Liver (tissue), 9 donors: ENCODE data around the gene NEK10. TPM values are rescaled to one million over a fixed set of nuclear protein-coding genes. Genes with fewer than 3 reads are reported as not detected.

ENCODE experiments used
- DNase-seq: peaks from one replicate; pipeline ENCODE4 v3.0.0-alpha.2; 2017; ENCODE audit warnings: low spot score
- H3K27ac ChIP-seq, 2 donors: one replicate each; pipeline ENCODE4 v1.7.0; 2013; ENCODE audit warnings: inconsistent platforms in 2 of 2, low read length in 2 of 2, control low read depth in 1 of 2, low read depth in 1 of 2, mild to moderate bottlenecking in 1 of 2
- H3K27me3 ChIP-seq, 4 donors: one replicate each; pipeline versions ENCODE4 v1.6.1 to v1.7.0; 2013; ENCODE audit warnings: low read length in 3 of 4, inconsistent platforms in 1 of 4, mild to moderate bottlenecking in 1 of 4, moderate library complexity in 1 of 4; ENCODE audit not compliant: control insufficient read depth in 4 of 4, insufficient read depth in 4 of 4
- H3K36me3 ChIP-seq, 4 donors: one replicate each; pipeline versions ENCODE4 v1.6.1 to v1.7.0; 2013; ENCODE audit warnings: low read length in 3 of 4, mild to moderate bottlenecking in 3 of 4, low read depth in 1 of 4, moderate library complexity in 1 of 4; ENCODE audit not compliant: control insufficient read depth in 4 of 4, insufficient read depth in 3 of 4
- H3K4me1 ChIP-seq, 4 donors: one replicate each; pipeline versions ENCODE4 v1.6.1 to v1.7.0; 2013; ENCODE audit warnings: low read length in 3 of 4, mild to moderate bottlenecking in 3 of 4, moderate library complexity in 1 of 4; ENCODE audit not compliant: control insufficient read depth in 4 of 4, insufficient read depth in 4 of 4
- H3K4me3 ChIP-seq, 3 donors: one replicate each; pipeline versions ENCODE4 v1.6.1 to v1.7.0; 2013; ENCODE audit warnings: low read length in 3 of 3, control low read depth in 1 of 3, low read depth in 1 of 3, mild to moderate bottlenecking in 1 of 3
- H3K9ac ChIP-seq, 2 donors: one replicate each; pipeline ENCODE4 v1.7.0; 2013; ENCODE audit warnings: low read length in 2 of 2, mild to moderate bottlenecking in 2 of 2, moderate library complexity in 2 of 2, control low read depth in 1 of 2, low read depth in 1 of 2
- H3K9me3 ChIP-seq, 4 donors: one replicate each; pipeline versions ENCODE4 v1.6.1 to v1.7.0; 2013; ENCODE audit warnings: low read length in 3 of 4; ENCODE audit not compliant: control insufficient read depth in 4 of 4
- EGR1 ChIP-seq, 2 donors: IDR thresholded peaks; 2 replicates each; pipeline ENCODE4 v1.6.1; 2016 to 2018; ENCODE audit warnings: antibody characterized with exemption in 2 of 2, low read depth in 2 of 2
- FOXA1 ChIP-seq: IDR thresholded peaks from 2 replicates; pipeline ENCODE4 v1.6.1; 2016; ENCODE audit warnings: antibody characterized with exemption
- FOXA2 ChIP-seq: IDR thresholded peaks from 2 replicates; pipeline ENCODE4 v1.6.1; 2016; ENCODE audit warnings: antibody characterized with exemption
- HNF4A ChIP-seq, 2 donors: conservative IDR thresholded peaks; 2 replicates each; pipeline ENCODE4 v1.6.1; 2016; ENCODE audit warnings: antibody characterized with exemption in 2 of 2, mild to moderate bottlenecking in 2 of 2
- HNF4G ChIP-seq: IDR thresholded peaks from 2 replicates; pipeline ENCODE4 v1.6.1; 2016; ENCODE audit warnings: antibody characterized with exemption
- JUND ChIP-seq, 2 donors: IDR thresholded peaks; 2 replicates each; pipeline ENCODE4 v1.6.1; 2016; ENCODE audit warnings: antibody characterized with exemption in 2 of 2
- NR2F2 ChIP-seq: IDR thresholded peaks from 2 replicates; pipeline ENCODE4 v1.6.1; 2016; ENCODE audit warnings: antibody characterized with exemption
- RAD21 ChIP-seq, 2 donors: IDR thresholded peaks; 2 replicates each; pipeline ENCODE4 v1.6.1; 2016; ENCODE audit warnings: antibody characterized with exemption in 2 of 2, mild to moderate bottlenecking in 2 of 2
- RXRA ChIP-seq, 2 donors: IDR thresholded peaks; 2 replicates each; pipeline ENCODE4 v1.6.1; 2017 to 2018; ENCODE audit warnings: antibody characterized with exemption in 2 of 2, mild to moderate bottlenecking in 1 of 2
- SP1 ChIP-seq: IDR thresholded peaks from 2 replicates; pipeline ENCODE4 v1.6.1; 2018; ENCODE audit warnings: antibody characterized with exemption, mild to moderate bottlenecking
- TAF1 ChIP-seq: conservative IDR thresholded peaks from 2 replicates; pipeline ENCODE4 v1.6.1; 2016; ENCODE audit warnings: antibody characterized with exemption, mild to moderate bottlenecking
- YY1 ChIP-seq: IDR thresholded peaks from 2 replicates; pipeline ENCODE4 v1.6.1; 2016; ENCODE audit warnings: antibody characterized with exemption, mild to moderate bottlenecking
- WGBS: extraction: QIAGEN DNeasy Blood & Tissue Kit; methylation state at CpG from one replicate; pipeline ENCODE4 v1.1.7; 2013; 5-methylcytosine and 5-hydroxymethylcytosine counted together
- polyA plus RNA-seq, 2 donors: library from polyadenylated mRNA; stranded (reverse) in 1 of 2; unstranded in 1 of 2; fragments of 200-250 nt in 1 of 2; fragments of >200 nt in 1 of 2; fragmentation: Nextera tagmentation in 1 of 2; extraction: Ambion mirVana in 1 of 2; gene quantifications; one replicate each; pipeline versions ENCODE4 v1.2.1 to v1.2.3, GENCODE V29; 2013 to 2015
- total RNA-seq, 2 donors: library from RNA; depleted of rRNA; stranded (reverse); fragments of >200 nt; gene quantifications; one replicate each; pipeline ENCODE4 v1.2.3, GENCODE V29; 2014
- TF ChIP-seq, protein P1 (sequence below): IDR thresholded peaks from 2 replicates; pipeline ENCODE4 v1.6.1; 2016; ENCODE audit warnings: antibody characterized with exemption
- TF ChIP-seq, protein P2 (sequence below): IDR thresholded peaks from 2 replicates; pipeline ENCODE4 v1.6.1; 2016; ENCODE audit warnings: antibody characterized with exemption
- TF ChIP-seq, protein P3 (sequence below): IDR thresholded peaks from 2 replicates; pipeline ENCODE4 v1.6.1; 2016; ENCODE audit warnings: antibody characterized with exemption, mild to moderate bottlenecking
- TF ChIP-seq, protein P4 (sequence below): fragments of 150-350 bp; IDR thresholded peaks from 2 replicates; pipeline ENCODE4 v1.5.1; 2017; ENCODE audit warnings: improper control_type of control experiment, low read depth, low read length; ENCODE audit not compliant: missing input control
- TF ChIP-seq, protein P5 (sequence below): IDR thresholded peaks from 2 replicates; pipeline ENCODE4 v1.6.1; 2016; ENCODE audit warnings: antibody characterized with exemption
- donor health status: healthy.
- donor health status: healthy.
- donor health status: healthy.
- donor health status: healthy.
- donor health status: healthy.

NEK10 gene
- total and polyA plus RNA-seq, 4 donors: 0.23 to 2.1 (median 0.70) TPM; not detected in 1

DNA sequence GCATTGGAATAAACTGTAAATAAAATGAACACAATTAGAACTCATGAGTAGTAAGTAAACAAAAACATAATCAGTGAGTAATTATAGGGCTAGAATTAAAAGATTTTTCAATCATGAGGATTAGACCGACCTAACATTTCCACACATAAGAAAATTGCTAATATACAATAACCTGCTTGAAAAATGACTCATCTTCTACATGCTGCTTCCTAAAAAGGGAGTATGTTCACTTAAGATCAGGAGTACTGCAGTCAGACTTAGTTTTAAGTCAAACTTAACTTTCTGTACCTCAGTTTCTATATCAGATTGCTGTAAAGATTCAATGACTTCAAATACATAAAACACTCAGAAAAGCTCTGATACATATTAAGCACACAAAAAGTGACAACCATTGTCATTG lies 22.6 kb upstream of the NEK10 start:
- Histone ChIP-seq H3K4me1 (no peaks in the 10 kb centered on the region), H3K9me3 (no peaks in the 10 kb centered on the region), H3K9ac (no peak overlapping the region), H3K27ac (no peak overlapping the region), H3K4me3 (no peak overlapping the region), H3K36me3 (no peaks in the 10 kb centered on the region), H3K27me3 (no peaks in the 10 kb centered on the region)
- no peak for DNase-seq
- WGBS: 98% methylated on average over 1 of the region's 1 CpG
- TF ChIP-seq HNF4G: no peak
- no peak for TF ChIP-seq YY1
- TF ChIP-seq JUND (IDR thresholded peaks at IDR 0.05): no peak
- TF ChIP-seq FOXA1: no peak
- no peak for TF ChIP-seq FOXA2
- TF ChIP-seq, protein P1, sequence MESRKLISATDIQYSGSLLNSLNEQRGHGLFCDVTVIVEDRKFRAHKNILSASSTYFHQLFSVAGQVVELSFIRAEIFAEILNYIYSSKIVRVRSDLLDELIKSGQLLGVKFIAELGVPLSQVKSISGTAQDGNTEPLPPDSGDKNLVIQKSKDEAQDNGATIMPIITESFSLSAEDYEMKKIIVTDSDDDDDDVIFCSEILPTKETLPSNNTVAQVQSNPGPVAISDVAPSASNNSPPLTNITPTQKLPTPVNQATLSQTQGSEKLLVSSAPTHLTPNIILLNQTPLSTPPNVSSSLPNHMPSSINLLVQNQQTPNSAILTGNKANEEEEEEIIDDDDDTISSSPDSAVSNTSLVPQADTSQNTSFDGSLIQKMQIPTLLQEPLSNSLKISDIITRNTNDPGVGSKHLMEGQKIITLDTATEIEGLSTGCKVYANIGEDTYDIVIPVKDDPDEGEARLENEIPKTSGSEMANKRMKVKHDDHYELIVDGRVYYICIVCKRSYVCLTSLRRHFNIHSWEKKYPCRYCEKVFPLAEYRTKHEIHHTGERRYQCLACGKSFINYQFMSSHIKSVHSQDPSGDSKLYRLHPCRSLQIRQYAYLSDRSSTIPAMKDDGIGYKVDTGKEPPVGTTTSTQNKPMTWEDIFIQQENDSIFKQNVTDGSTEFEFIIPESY: no peak
- TF ChIP-seq NR2F2: no peak
- TF ChIP-seq, protein P2, sequence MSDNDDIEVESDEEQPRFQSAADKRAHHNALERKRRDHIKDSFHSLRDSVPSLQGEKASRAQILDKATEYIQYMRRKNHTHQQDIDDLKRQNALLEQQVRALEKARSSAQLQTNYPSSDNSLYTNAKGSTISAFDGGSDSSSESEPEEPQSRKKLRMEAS: no peak
- no peak for TF ChIP-seq TAF1
- TF ChIP-seq, protein P3, sequence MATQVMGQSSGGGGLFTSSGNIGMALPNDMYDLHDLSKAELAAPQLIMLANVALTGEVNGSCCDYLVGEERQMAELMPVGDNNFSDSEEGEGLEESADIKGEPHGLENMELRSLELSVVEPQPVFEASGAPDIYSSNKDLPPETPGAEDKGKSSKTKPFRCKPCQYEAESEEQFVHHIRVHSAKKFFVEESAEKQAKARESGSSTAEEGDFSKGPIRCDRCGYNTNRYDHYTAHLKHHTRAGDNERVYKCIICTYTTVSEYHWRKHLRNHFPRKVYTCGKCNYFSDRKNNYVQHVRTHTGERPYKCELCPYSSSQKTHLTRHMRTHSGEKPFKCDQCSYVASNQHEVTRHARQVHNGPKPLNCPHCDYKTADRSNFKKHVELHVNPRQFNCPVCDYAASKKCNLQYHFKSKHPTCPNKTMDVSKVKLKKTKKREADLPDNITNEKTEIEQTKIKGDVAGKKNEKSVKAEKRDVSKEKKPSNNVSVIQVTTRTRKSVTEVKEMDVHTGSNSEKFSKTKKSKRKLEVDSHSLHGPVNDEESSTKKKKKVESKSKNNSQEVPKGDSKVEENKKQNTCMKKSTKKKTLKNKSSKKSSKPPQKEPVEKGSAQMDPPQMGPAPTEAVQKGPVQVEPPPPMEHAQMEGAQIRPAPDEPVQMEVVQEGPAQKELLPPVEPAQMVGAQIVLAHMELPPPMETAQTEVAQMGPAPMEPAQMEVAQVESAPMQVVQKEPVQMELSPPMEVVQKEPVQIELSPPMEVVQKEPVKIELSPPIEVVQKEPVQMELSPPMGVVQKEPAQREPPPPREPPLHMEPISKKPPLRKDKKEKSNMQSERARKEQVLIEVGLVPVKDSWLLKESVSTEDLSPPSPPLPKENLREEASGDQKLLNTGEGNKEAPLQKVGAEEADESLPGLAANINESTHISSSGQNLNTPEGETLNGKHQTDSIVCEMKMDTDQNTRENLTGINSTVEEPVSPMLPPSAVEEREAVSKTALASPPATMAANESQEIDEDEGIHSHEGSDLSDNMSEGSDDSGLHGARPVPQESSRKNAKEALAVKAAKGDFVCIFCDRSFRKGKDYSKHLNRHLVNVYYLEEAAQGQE: no peak
- TF ChIP-seq HNF4A (conservative IDR thresholded peaks at IDR 0.05): no peak
- TF ChIP-seq SP1: no peak
- TF ChIP-seq RAD21 (IDR thresholded peaks at IDR 0.05): no peak
- TF ChIP-seq EGR1 (IDR thresholded peaks at IDR 0.05; ENCODE audit: low read depth in 2 of 2): no peak
- TF ChIP-seq, protein P4, sequence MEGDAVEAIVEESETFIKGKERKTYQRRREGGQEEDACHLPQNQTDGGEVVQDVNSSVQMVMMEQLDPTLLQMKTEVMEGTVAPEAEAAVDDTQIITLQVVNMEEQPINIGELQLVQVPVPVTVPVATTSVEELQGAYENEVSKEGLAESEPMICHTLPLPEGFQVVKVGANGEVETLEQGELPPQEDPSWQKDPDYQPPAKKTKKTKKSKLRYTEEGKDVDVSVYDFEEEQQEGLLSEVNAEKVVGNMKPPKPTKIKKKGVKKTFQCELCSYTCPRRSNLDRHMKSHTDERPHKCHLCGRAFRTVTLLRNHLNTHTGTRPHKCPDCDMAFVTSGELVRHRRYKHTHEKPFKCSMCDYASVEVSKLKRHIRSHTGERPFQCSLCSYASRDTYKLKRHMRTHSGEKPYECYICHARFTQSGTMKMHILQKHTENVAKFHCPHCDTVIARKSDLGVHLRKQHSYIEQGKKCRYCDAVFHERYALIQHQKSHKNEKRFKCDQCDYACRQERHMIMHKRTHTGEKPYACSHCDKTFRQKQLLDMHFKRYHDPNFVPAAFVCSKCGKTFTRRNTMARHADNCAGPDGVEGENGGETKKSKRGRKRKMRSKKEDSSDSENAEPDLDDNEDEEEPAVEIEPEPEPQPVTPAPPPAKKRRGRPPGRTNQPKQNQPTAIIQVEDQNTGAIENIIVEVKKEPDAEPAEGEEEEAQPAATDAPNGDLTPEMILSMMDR: no peak
- TF ChIP-seq, protein P5, sequence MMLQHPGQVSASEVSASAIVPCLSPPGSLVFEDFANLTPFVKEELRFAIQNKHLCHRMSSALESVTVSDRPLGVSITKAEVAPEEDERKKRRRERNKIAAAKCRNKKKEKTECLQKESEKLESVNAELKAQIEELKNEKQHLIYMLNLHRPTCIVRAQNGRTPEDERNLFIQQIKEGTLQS: no peak
- TF ChIP-seq RXRA (IDR thresholded peaks at IDR 0.05): no peak

DNA sequence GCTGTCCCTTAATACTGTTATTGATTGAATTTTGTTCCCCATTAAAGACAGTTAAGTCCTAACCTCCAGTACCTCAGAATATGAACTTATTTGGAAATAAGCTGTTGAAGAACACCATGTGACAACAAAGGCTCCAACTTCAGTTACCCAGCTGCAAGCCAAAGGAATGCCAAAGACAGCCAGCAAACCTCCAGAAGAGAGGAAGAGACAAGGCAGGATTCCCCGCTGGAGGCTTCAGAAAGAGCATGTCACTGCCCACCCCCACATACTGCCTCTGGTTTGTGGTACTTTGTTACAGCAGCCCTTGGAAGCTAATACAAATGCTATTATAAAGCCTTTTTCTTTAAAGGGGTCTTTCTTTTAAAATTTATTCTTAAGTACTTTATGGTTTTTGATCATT lies 18.4 kb upstream of the NEK10 start:
- Histone ChIP-seq H3K36me3 (no peaks in the 10 kb centered on the region), H3K9me3 (no peaks in the 10 kb centered on the region), H3K27ac (no peak overlapping the region), H3K4me3 (no peak overlapping the region), H3K9ac (no peak overlapping the region), H3K4me1 (no peaks in the 10 kb centered on the region), H3K27me3 (no peaks in the 10 kb centered on the region)
- 91% methylated on average over 1 of the region's 1 CpG for WGBS
- TF ChIP-seq FOXA1: no peak
- no peak for TF ChIP-seq RAD21 (IDR thresholded peaks at IDR 0.05)
- TF ChIP-seq FOXA2: no peak
- TF ChIP-seq, protein P3: no peak
- TF ChIP-seq EGR1 (IDR thresholded peaks at IDR 0.05; ENCODE audit: low read depth in 2 of 2): no peak
- no peak for TF ChIP-seq JUND (IDR thresholded peaks at IDR 0.05)
- TF ChIP-seq, protein P4: no peak
- TF ChIP-seq NR2F2: no peak
- no peak for TF ChIP-seq RXRA (IDR thresholded peaks at IDR 0.05)
- no peak for DNase-seq
